NT2/D1 (cell line): ENCODE data around the gene RAB1B.

Experiments
- SUZ12 ChIP-seq: IDR thresholded peaks from 2 replicates; pipeline ENCODE4 v1.6.1; 2011; ENCODE audit not compliant: insufficient read length, insufficient read depth; ENCODE audit errors: extremely low read depth
- YY1 ChIP-seq: IDR thresholded peaks from 2 replicates; pipeline ENCODE4 v1.6.1; 2011; ENCODE audit not compliant: insufficient read length, insufficient read depth
- ZNF274 ChIP-seq: IDR thresholded peaks from 2 replicates; pipeline ENCODE4 v1.6.1; 2011; ENCODE audit warnings: mild to moderate bottlenecking, low read depth, low read length

DNA sequence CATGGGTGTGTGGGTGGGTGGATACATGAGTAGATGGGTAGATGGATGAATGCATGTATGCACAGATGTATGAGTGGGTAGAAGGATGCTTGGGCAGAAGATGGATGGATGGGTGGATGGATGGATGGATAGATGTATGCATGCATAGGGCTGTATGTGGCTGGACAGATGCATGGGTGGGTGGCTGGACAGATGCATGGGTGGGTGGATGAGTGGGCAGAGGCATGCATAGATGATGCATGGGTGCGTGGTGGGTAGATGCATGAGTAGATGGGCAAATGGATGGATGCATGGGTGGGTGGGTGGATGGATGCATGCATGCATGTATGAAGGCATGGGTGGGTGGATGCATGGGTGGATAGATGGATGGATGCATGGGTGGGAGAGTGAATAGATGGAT lies 55.2 kb downstream of the RAB1B start:
- TF ChIP-seq ZNF274, result no peak
- TF ChIP-seq YY1, result no peak
- no peak for TF ChIP-seq SUZ12
